SK-N-SH treated with all-trans-retinoic acid at 6 μM for 48 hours (cell line): ENCODE results near the gene DIP2C.

Experiments
- ATAC-seq: fragments of 200-7000 bp; cut with Tn5 transposase; 3 replicates; pipeline ENCODE4 v1.9.1; 2020; ENCODE audit warnings: mild to moderate bottlenecking, moderate library complexity
- ARNTL ChIP-seq: fragments of 450-650 bp; formaldehyde crosslinking; IDR thresholded peaks from 2 replicates; pipeline ENCODE4 v1.5.0; 2020; ENCODE audit warnings: low read depth, mild to moderate bottlenecking, moderate library complexity, borderline replicate concordance
- BACH2 ChIP-seq: fragments of 250-450 bp; sonication (Bioruptor Pico); IDR thresholded peaks from 2 replicates; pipeline ENCODE4 v1.9.0; 2021; ENCODE audit warnings: mild to moderate bottlenecking, borderline replicate concordance
- CSDC2 ChIP-seq: fragments of 250-450 bp; sonication (Bioruptor Pico); IDR thresholded peaks from 2 replicates; pipeline ENCODE4 v1.5.0; 2020; ENCODE audit warnings: mild to moderate bottlenecking, moderate library complexity
- ESRRG ChIP-seq: fragments of 250-450 bp; sonication (Bioruptor Pico); IDR thresholded peaks from 2 replicates; pipeline ENCODE4 v1.6.1; 2021; ENCODE audit warnings: mild to moderate bottlenecking
- GLIS3 ChIP-seq: fragments of 250-450 bp; sonication (Bioruptor Pico); IDR thresholded peaks from 2 replicates; pipeline ENCODE4 v1.5.0; 2020; ENCODE audit warnings: mild to moderate bottlenecking, moderate library complexity
- ISL1 ChIP-seq: fragments of 250-450 bp; sonication (Bioruptor Pico); IDR thresholded peaks from 2 replicates; pipeline ENCODE4 v2.1.2; 2022; ENCODE audit warnings: mild to moderate bottlenecking, moderate library complexity
- OSR1 ChIP-seq: fragments of 250-450 bp; sonication (Bioruptor Pico); IDR thresholded peaks from 2 replicates; pipeline ENCODE4 v1.8.0; 2022; ENCODE audit warnings: moderate library complexity, mild to moderate bottlenecking, inconsistent platforms
- PPARA ChIP-seq: fragments of 250-450 bp; sonication (Bioruptor Pico); IDR thresholded peaks from 2 replicates; pipeline ENCODE4 v1.5.0; 2020; ENCODE audit warnings: mild to moderate bottlenecking, borderline replicate concordance
- RARB ChIP-seq: fragments of 250-450 bp; sonication (Bioruptor Pico); IDR thresholded peaks from 2 replicates; pipeline ENCODE4 v1.8.0; 2021; ENCODE audit warnings: mild to moderate bottlenecking, moderate library complexity
- SNAI2 ChIP-seq: fragments of 250-450 bp; sonication (Bioruptor Pico); IDR thresholded peaks from 2 replicates; pipeline ENCODE4 v1.5.0; 2020; ENCODE audit warnings: mild to moderate bottlenecking, moderate library complexity
- TCF4 ChIP-seq: fragments of 250-450 bp; sonication (Bioruptor Pico); IDR thresholded peaks from 2 replicates; pipeline ENCODE4 v1.8.0; 2021; ENCODE audit warnings: mild to moderate bottlenecking, moderate library complexity, borderline replicate concordance
- TOX ChIP-seq: fragments of 250-450 bp; sonication (Bioruptor Pico); IDR thresholded peaks from 2 replicates; pipeline ENCODE4 v1.8.0; 2021; ENCODE audit warnings: mild to moderate bottlenecking, moderate library complexity, borderline replicate concordance
- ZC3H10 ChIP-seq: fragments of 250-450 bp; sonication (Bioruptor Pico); IDR thresholded peaks from 2 replicates; pipeline ENCODE4 v1.5.1; 2021; ENCODE audit warnings: mild to moderate bottlenecking, moderate library complexity
- ZFP3 ChIP-seq: fragments of 250-450 bp; sonication (Bioruptor Pico); IDR thresholded peaks from 2 replicates; pipeline ENCODE4 v1.5.0; 2020; ENCODE audit warnings: mild to moderate bottlenecking, moderate library complexity
- ZFP30 ChIP-seq: fragments of 450-650 bp; formaldehyde crosslinking; IDR thresholded peaks from 2 replicates; pipeline ENCODE4 v1.5.0; 2022; ENCODE audit warnings: mild to moderate bottlenecking, moderate library complexity
- ZNF565 ChIP-seq: fragments of 450-650 bp; formaldehyde crosslinking; conservative IDR thresholded peaks from 2 replicates; pipeline ENCODE4 v1.5.0; 2020; ENCODE audit warnings: low read depth, mild to moderate bottlenecking, moderate library complexity
- ZNF70 ChIP-seq: fragments of 450-650 bp; formaldehyde crosslinking; IDR thresholded peaks from 2 replicates; pipeline ENCODE4 v1.5.0; 2020; ENCODE audit warnings: mild to moderate bottlenecking, moderate library complexity
- TF ChIP-seq, protein P1 (sequence below): fragments of 250-450 bp; sonication (Bioruptor Pico); IDR thresholded peaks from 2 replicates; pipeline ENCODE4 v1.5.1; 2021; ENCODE audit warnings: mild to moderate bottlenecking, moderate library complexity
- TF ChIP-seq, protein P2 (sequence below): fragments of 250-450 bp; sonication (Bioruptor Pico); IDR thresholded peaks from 2 replicates; pipeline ENCODE4 v1.5.1; 2020; ENCODE audit warnings: low read depth, mild to moderate bottlenecking, moderate library complexity
- TF ChIP-seq, protein P3 (sequence below): fragments of 250-450 bp; sonication (Bioruptor Pico); IDR thresholded peaks from 2 replicates; pipeline ENCODE4 v1.8.0; 2020; ENCODE audit warnings: mild to moderate bottlenecking, moderate library complexity, borderline replicate concordance
- TF ChIP-seq, protein P4 (sequence below): fragments of 250-450 bp; sonication (Bioruptor Pico); IDR thresholded peaks from 2 replicates; pipeline ENCODE4 v1.5.0; 2020; ENCODE audit warnings: mild to moderate bottlenecking, moderate library complexity
- TF ChIP-seq, protein P5 (sequence below): fragments of 250-450 bp; sonication (Bioruptor Pico); IDR thresholded peaks from 2 replicates; pipeline ENCODE4 v1.8.0; 2021; ENCODE audit warnings: low read depth, mild to moderate bottlenecking, moderate library complexity, borderline replicate concordance

Gene DIP2C

DNA sequence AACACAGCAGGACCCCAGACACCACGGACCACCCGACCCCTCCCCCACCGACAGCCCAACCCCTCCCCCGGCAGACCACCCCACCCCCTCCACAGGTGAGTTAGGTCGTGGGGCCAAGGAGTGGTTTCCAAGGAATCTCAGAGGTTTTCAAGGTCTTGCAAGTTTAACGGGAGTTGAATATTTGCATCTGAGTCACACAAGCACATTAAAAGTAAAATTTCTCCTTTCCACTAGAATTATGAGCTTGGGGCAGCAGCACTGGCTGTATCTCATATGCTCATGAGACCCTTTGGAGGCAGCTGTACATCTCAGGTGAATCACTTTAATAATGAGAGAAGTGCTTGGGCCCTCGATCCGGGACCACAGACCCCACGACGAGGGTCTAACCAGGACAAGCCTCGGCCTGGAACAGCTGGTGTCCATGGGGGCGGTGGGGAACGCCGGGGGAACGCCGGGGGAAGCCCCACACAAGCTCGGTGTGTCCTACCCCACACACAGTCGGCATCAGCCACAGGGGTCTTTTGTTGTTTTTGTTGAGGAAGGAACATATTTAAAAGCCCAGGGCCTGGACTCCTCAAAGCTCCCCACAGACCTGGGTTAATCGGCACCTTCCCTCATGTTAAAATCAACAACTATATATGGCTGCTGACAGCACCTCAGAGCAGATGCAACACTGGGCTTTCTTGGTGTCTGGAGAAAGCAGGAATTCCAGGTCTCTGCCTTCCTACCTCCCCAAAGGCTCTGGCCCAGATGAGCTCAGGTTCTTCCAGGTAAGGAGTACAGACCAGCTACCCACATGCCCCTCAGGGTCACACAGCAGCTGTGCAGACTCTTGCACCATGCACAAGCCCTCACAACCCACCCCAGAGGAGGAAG lies 130.3 kb downstream of the DIP2C start:
- no peak for ATAC-seq
- TF ChIP-seq ZNF70 (CRISPR knock-in tag) (no peak), ESRRG (CRISPR knock-in tag) (no peak), ZNF565 (CRISPR knock-in tag) (no peak), GLIS3 (no peak), ZFP30 (CRISPR knock-in tag) (no peak), OSR1 (CRISPR knock-in tag) (no peak), SNAI2 (CRISPR knock-in tag) (no peak), ZC3H10 (CRISPR knock-in tag) (no peak), ZFP3 (CRISPR knock-in tag) (no peak), TOX (CRISPR knock-in tag) (no peak), ISL1 (CRISPR knock-in tag) (no peak)
- TF ChIP-seq, protein P1, sequence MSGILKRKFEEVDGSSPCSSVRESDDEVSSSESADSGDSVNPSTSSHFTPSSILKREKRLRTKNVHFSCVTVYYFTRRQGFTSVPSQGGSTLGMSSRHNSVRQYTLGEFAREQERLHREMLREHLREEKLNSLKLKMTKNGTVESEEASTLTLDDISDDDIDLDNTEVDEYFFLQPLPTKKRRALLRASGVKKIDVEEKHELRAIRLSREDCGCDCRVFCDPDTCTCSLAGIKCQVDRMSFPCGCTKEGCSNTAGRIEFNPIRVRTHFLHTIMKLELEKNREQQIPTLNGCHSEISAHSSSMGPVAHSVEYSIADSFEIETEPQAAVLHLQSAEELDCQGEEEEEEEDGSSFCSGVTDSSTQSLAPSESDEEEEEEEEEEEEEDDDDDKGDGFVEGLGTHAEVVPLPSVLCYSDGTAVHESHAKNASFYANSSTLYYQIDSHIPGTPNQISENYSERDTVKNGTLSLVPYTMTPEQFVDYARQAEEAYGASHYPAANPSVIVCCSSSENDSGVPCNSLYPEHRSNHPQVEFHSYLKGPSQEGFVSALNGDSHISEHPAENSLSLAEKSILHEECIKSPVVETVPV = no peak
- TF ChIP-seq, protein P2, sequence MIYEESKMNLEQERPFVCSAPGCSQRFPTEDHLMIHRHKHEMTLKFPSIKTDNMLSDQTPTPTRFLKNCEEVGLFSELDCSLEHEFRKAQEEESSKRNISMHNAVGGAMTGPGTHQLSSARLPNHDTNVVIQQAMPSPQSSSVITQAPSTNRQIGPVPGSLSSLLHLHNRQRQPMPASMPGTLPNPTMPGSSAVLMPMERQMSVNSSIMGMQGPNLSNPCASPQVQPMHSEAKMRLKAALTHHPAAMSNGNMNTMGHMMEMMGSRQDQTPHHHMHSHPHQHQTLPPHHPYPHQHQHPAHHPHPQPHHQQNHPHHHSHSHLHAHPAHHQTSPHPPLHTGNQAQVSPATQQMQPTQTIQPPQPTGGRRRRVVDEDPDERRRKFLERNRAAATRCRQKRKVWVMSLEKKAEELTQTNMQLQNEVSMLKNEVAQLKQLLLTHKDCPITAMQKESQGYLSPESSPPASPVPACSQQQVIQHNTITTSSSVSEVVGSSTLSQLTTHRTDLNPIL = no peak
- TF ChIP-seq, protein P3, sequence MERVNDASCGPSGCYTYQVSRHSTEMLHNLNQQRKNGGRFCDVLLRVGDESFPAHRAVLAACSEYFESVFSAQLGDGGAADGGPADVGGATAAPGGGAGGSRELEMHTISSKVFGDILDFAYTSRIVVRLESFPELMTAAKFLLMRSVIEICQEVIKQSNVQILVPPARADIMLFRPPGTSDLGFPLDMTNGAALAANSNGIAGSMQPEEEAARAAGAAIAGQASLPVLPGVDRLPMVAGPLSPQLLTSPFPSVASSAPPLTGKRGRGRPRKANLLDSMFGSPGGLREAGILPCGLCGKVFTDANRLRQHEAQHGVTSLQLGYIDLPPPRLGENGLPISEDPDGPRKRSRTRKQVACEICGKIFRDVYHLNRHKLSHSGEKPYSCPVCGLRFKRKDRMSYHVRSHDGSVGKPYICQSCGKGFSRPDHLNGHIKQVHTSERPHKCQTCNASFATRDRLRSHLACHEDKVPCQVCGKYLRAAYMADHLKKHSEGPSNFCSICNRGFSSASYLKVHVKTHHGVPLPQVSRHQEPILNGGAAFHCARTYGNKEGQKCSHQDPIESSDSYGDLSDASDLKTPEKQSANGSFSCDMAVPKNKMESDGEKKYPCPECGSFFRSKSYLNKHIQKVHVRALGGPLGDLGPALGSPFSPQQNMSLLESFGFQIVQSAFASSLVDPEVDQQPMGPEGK (CRISPR knock-in tag) = no peak
- TF ChIP-seq, protein P4, sequence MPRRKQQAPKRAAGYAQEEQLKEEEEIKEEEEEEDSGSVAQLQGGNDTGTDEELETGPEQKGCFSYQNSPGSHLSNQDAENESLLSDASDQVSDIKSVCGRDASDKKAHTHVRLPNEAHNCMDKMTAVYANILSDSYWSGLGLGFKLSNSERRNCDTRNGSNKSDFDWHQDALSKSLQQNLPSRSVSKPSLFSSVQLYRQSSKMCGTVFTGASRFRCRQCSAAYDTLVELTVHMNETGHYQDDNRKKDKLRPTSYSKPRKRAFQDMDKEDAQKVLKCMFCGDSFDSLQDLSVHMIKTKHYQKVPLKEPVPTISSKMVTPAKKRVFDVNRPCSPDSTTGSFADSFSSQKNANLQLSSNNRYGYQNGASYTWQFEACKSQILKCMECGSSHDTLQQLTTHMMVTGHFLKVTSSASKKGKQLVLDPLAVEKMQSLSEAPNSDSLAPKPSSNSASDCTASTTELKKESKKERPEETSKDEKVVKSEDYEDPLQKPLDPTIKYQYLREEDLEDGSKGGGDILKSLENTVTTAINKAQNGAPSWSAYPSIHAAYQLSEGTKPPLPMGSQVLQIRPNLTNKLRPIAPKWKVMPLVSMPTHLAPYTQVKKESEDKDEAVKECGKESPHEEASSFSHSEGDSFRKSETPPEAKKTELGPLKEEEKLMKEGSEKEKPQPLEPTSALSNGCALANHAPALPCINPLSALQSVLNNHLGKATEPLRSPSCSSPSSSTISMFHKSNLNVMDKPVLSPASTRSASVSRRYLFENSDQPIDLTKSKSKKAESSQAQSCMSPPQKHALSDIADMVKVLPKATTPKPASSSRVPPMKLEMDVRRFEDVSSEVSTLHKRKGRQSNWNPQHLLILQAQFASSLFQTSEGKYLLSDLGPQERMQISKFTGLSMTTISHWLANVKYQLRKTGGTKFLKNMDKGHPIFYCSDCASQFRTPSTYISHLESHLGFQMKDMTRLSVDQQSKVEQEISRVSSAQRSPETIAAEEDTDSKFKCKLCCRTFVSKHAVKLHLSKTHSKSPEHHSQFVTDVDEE (CRISPR knock-in tag) = no peak

DNA sequence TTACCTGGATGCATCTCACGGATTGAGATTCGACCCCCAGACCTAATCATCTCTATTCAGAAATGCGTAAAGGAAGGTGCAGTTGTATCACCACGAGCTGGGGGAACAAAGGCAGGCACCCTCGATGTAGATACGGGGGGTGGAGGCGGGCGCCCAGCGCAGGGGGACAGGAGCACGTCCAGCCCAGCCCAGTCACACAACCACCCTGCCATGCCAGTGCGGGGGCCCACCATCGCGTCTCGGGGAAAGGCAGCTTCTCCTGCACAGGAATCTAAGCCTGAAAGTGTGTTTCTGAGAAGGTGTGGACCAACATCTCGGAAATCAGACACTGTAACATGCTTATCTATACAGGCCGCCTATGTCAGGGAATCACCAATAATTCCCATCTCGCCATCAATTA lies 131.1 kb downstream of the DIP2C start:
- ATAC-seq = no peak
- TF ChIP-seq, protein P1 = no peak
- no peak for TF ChIP-seq TCF4
- no peak for TF ChIP-seq OSR1 (CRISPR knock-in tag)
- no peak for TF ChIP-seq GLIS3
- TF ChIP-seq BACH2 (CRISPR knock-in tag) = no peak
- no peak for TF ChIP-seq ARNTL (CRISPR knock-in tag)
- no peak for TF ChIP-seq RARB (CRISPR knock-in tag)
- no peak for TF ChIP-seq ISL1 (CRISPR knock-in tag)
- TF ChIP-seq ZC3H10 (CRISPR knock-in tag) = no peak
- no peak for TF ChIP-seq TOX (CRISPR knock-in tag)
- TF ChIP-seq, protein P5, sequence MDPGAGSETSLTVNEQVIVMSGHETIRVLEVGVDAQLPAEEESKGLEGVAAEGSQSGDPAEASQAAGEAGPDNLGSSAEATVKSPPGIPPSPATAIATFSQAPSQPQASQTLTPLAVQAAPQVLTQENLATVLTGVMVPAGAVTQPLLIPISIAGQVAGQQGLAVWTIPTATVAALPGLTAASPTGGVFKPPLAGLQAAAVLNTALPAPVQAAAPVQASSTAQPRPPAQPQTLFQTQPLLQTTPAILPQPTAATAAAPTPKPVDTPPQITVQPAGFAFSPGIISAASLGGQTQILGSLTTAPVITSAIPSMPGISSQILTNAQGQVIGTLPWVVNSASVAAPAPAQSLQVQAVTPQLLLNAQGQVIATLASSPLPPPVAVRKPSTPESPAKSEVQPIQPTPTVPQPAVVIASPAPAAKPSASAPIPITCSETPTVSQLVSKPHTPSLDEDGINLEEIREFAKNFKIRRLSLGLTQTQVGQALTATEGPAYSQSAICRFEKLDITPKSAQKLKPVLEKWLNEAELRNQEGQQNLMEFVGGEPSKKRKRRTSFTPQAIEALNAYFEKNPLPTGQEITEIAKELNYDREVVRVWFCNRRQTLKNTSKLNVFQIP (CRISPR knock-in tag) = no peak
- TF ChIP-seq PPARA (CRISPR knock-in tag) = no peak
- TF ChIP-seq, protein P3 (CRISPR knock-in tag) = no peak
- no peak for TF ChIP-seq ZNF565 (CRISPR knock-in tag)
- TF ChIP-seq ZNF70 (CRISPR knock-in tag) = no peak
- TF ChIP-seq SNAI2 (CRISPR knock-in tag) = no peak
- TF ChIP-seq, protein P2 = no peak
- TF ChIP-seq CSDC2 = no peak
